CD14-positive monocyte (primary cell): ENCODE data around the gene ARHGAP10. TPM values are rescaled to one million over a fixed set of nuclear protein-coding genes. Genes with fewer than 3 reads are reported as not detected.

Experiments used
- DNase-seq, 3 donors: peaks; one replicate each; pipeline ENCODE4 v3.0.0-alpha.2; 2011 to 2022
- H2AFZ ChIP-seq: 2 replicates; pipeline ENCODE4 v1.6.0; 2012; ENCODE audit warnings: mild to moderate bottlenecking, low read depth, low read length, inconsistent platforms; ENCODE audit not compliant: insufficient read depth, poor library complexity, severe bottlenecking
- H3K27ac ChIP-seq, 2 donors: 1 replicate in 1 of 2; 2 replicates in 1 of 2; pipeline ENCODE4 v1.5.1; 2012 to 2013; ENCODE audit warnings: low read length in 2 of 2, control low read depth in 1 of 2, inconsistent platforms in 1 of 2, low read depth in 1 of 2, mild to moderate bottlenecking in 1 of 2
- H3K27me3 ChIP-seq, 2 donors: one replicate each; pipeline versions ENCODE4 v1.6.0 to v1.6.1; 2011 to 2013; ENCODE audit warnings: low read length in 2 of 2; ENCODE audit not compliant: control insufficient read depth in 2 of 2, insufficient read depth in 2 of 2
- H3K36me3 ChIP-seq, 2 donors: replicated peaks in 1 of 2; 1 replicate in 1 of 2; 2 replicates in 1 of 2; pipeline versions ENCODE4 v1.5.1 to v1.6.1; 2012 to 2013; ENCODE audit warnings: low read length in 2 of 2, control low read depth in 1 of 2, inconsistent platforms in 1 of 2, mild to moderate bottlenecking in 1 of 2; ENCODE audit not compliant: insufficient read depth in 2 of 2, control insufficient read depth in 1 of 2
- H3K4me1 ChIP-seq, 2 donors: 1 replicate in 1 of 2; 2 replicates in 1 of 2; pipeline versions ENCODE4 v1.5.1 to v1.6.1; 2012 to 2013; ENCODE audit warnings: low read length in 2 of 2, control low read depth in 1 of 2, inconsistent platforms in 1 of 2, mild to moderate bottlenecking in 1 of 2, moderate library complexity in 1 of 2; ENCODE audit not compliant: insufficient read depth in 2 of 2, control insufficient read depth in 1 of 2
- H3K4me2 ChIP-seq: replicated peaks from 2 replicates; pipeline ENCODE3; 2012; ENCODE audit warnings: low read length, moderate library complexity, mild to moderate bottlenecking; ENCODE audit not compliant: poor library complexity, severe bottlenecking; ENCODE audit errors: extremely low read depth
- H3K4me3 ChIP-seq, 3 experiments: fragments of 200-600 bp in 1 of 3; sonication (generic) in 1 of 3; replicated peaks in 1 of 3; 1 replicate in 2 of 3; 2 replicates in 1 of 3; pipeline ENCODE4 v1.5.1; 2011 to 2013; ENCODE audit warnings: low read length in 3 of 3, mild to moderate bottlenecking in 3 of 3, control low read depth in 2 of 3, low read depth in 2 of 3, inconsistent platforms in 1 of 3, moderate library complexity in 1 of 3
- H3K79me2 ChIP-seq: 2 replicates; pipeline ENCODE4 v1.6.0; 2012; ENCODE audit warnings: mild to moderate bottlenecking, control low read depth, inconsistent platforms, low read length, moderate library complexity; ENCODE audit not compliant: insufficient read depth
- H3K9ac ChIP-seq: 2 replicates; pipeline ENCODE4 v1.6.0; 2017; ENCODE audit warnings: low read length, mild to moderate bottlenecking; ENCODE audit not compliant: insufficient read depth, poor library complexity, severe bottlenecking
- H3K9me3 ChIP-seq, 2 donors: replicated peaks in 1 of 2; 1 replicate in 1 of 2; 2 replicates in 1 of 2; pipeline versions ENCODE4 v1.5.1 to v1.6.1; 2012 to 2013; ENCODE audit warnings: low read length in 2 of 2, control low read depth in 1 of 2; ENCODE audit not compliant: control insufficient read depth in 1 of 2, insufficient read depth in 1 of 2
- H4K20me1 ChIP-seq: 2 replicates; pipeline ENCODE4 v1.6.0; 2012; ENCODE audit warnings: mild to moderate bottlenecking, low read length, control low read depth, moderate library complexity; ENCODE audit not compliant: insufficient read depth
- H3K27ac Mint-ChIP-seq, 7 donors: one replicate each; pipeline ENCODE4 v1.8.0; 2020; ENCODE audit warnings: mild to moderate bottlenecking in 7 of 7, mixed read lengths in 7 of 7, moderate library complexity in 6 of 7, inconsistent platforms in 2 of 7
- H3K27me3 Mint-ChIP-seq, 3 donors: one replicate each; pipeline ENCODE4 v1.8.0; 2021 to 2022; ENCODE audit warnings: low read depth in 3 of 3, mild to moderate bottlenecking in 3 of 3, mixed read lengths in 3 of 3, moderate library complexity in 3 of 3, inconsistent platforms in 1 of 3
- H3K36me3 Mint-ChIP-seq, 2 donors: one replicate each; pipeline ENCODE4 v1.8.0; 2020; ENCODE audit warnings: mixed read lengths in 2 of 2, inconsistent platforms in 1 of 2, mild to moderate bottlenecking in 1 of 2
- H3K4me1 Mint-ChIP-seq: one replicate; pipeline ENCODE4 v1.8.0; 2020; ENCODE audit warnings: mild to moderate bottlenecking, mixed read lengths
- H3K4me3 Mint-ChIP-seq, 2 donors: one replicate each; pipeline ENCODE4 v1.8.0; 2020; ENCODE audit warnings: mild to moderate bottlenecking in 2 of 2, mixed read lengths in 2 of 2, moderate library complexity in 1 of 2
- H3K9me3 Mint-ChIP-seq, 7 donors: one replicate each; pipeline ENCODE4 v1.8.0; 2020 to 2022; ENCODE audit warnings: mixed read lengths in 7 of 7, mild to moderate bottlenecking in 6 of 7, moderate library complexity in 6 of 7, inconsistent platforms in 2 of 7
- WGBS: methylation state at CpG from one replicate; pipeline ENCODE4 v1.1.5; 2013; ENCODE audit warnings: missing lambda C conversion rate; ENCODE audit not compliant: insufficient coverage; 5-methylcytosine and 5-hydroxymethylcytosine counted together
- intact Hi-C, 2 donors: fragments of 100-400 bp; cut with micrococcal nuclease; formaldehyde crosslinking; loops; one replicate each; pipeline versions ENCODE4 v1.15.0 to v1.15.1; 2023
- polyA plus RNA-seq, 3 donors: library from polyadenylated mRNA; depleted of rRNA in 1 of 3; unstranded in 2 of 3; stranded (reverse) in 1 of 3; fragments of 300-500 nt in 2 of 3; fragments of >200 nt in 1 of 3; fragmentation: Illumina TruSeq in 2 of 3; gene quantifications; 1 replicate in 2 of 3; 2 replicates in 1 of 3; pipeline ENCODE4 v1.2.3, GENCODE V29; 2012 to 2021
- TF ChIP-seq, protein P1 (sequence below): fragments of 200-600 bp; IDR thresholded peaks from one replicate; pipeline ENCODE4 v1.8.0; 2022; ENCODE audit warnings: antibody characterized with exemption, mild to moderate bottlenecking

ARHGAP10 gene
- polyA plus RNA-seq, 3 donors = 1.7 to 4.3 (median 3.0) TPM

DNA sequence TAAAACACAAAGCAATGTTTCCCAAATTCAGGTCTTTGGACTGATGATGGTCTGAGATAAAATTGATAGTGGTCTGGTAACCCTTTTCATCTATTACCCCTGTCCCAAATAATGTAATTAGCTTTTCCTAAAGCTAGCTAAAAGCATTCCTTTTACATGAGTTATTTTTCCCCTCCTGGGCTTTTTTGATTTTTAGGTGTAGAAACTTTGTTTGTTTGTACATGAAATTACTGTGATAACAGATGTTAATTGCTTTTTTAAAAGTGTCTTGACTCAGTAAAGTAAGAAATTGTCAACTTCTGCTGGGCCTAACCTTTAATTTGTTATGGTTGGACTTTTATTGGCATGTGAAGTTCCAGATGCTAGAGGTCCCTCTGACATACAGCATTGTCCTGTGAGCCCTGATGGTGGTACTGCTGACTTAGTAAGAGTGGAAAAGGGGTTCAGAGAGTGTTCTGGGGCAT lies 145.5 kb downstream of the ARHGAP10 start:
- Histone ChIP-seq H3K79me2 (no peaks in the 10 kb centered on the region), H3K9ac (no peak overlapping the region), H3K4me1 (no peaks in the 10 kb centered on the region), H2AFZ (no peak overlapping the region), H3K9me3 (no peaks in the 10 kb centered on the region), H3K36me3 (peaks cover 5 to 16% of the 10 kb centered on the region in 2 donors), H3K27me3 (no peaks in the 10 kb centered on the region), H4K20me1 (no peaks in the 10 kb centered on the region), H3K27ac (no peak overlapping the region), H3K4me3 (no peak overlapping the region), H3K4me2 (no peak overlapping the region)
- Mint-ChIP-seq H3K4me3 (no peak overlapping the region), H3K27me3 (peaks cover 0 to 2% (median 1%) of the 10 kb centered on the region in 3 donors), H3K36me3 (peaks cover 23% of the 10 kb centered on the region in 2 donors), H3K27ac (no peak overlapping the region), H3K9me3 (peaks cover 0 to 3% (median 0%) of the 10 kb centered on the region in 7 donors), H3K4me1 (no peaks in the 10 kb centered on the region)
- TF ChIP-seq, protein P1, sequence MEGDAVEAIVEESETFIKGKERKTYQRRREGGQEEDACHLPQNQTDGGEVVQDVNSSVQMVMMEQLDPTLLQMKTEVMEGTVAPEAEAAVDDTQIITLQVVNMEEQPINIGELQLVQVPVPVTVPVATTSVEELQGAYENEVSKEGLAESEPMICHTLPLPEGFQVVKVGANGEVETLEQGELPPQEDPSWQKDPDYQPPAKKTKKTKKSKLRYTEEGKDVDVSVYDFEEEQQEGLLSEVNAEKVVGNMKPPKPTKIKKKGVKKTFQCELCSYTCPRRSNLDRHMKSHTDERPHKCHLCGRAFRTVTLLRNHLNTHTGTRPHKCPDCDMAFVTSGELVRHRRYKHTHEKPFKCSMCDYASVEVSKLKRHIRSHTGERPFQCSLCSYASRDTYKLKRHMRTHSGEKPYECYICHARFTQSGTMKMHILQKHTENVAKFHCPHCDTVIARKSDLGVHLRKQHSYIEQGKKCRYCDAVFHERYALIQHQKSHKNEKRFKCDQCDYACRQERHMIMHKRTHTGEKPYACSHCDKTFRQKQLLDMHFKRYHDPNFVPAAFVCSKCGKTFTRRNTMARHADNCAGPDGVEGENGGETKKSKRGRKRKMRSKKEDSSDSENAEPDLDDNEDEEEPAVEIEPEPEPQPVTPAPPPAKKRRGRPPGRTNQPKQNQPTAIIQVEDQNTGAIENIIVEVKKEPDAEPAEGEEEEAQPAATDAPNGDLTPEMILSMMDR = no peak
- DNase-seq = no peak
- intact Hi-C loops = loop anchor here in 1 of 2 donors (10.0 kb wide), 1 partner anchor 363 kb away; no protein-coding TSS in a partner anchor

DNA sequence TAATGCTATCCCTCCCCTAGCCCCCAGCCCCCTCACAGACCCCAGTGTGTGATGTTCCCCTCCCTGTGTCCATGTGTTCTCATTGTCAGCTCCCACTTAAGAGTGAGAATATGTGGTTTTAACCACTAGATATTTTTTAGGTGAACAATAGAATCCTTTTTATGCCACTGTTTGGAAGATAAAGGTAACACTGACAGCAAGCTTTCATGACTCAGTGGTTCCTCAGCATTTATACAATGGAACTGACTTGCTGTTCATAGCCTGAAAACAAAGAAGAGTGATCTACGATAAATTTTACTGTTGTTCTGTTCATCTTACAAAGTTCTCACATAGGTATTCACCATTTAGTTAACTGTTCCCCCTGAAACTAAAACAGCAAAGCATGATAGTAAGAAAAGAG lies 147.8 kb downstream of the ARHGAP10 start:
- no peaks in the 10 kb centered on the region for H3K79me2 ChIP-seq
- intact Hi-C loops = loop anchor here in 1 of 2 donors (10.0 kb wide), 1 partner anchor 365 kb away; no protein-coding TSS in a partner anchor
- no peak overlapping the region for H3K4me2 ChIP-seq
- Mint-ChIP-seq H3K36me3 (peaks cover 32 to 36% of the 10 kb centered on the region in 2 donors), H3K4me3 (no peak overlapping the region), H3K27ac (no peak overlapping the region), H3K27me3 (peaks cover 0 to 2% (median 1%) of the 10 kb centered on the region in 3 donors), H3K9me3 (peaks cover 0 to 6% (median 3%) of the 10 kb centered on the region in 7 donors), H3K4me1 (no peaks in the 10 kb centered on the region)
- no peak for DNase-seq
- no CpG with 5 or more reads among the region's 1 CpG for WGBS
- no peaks in the 10 kb centered on the region for H3K27me3 ChIP-seq
- no peaks in the 10 kb centered on the region for H4K20me1 ChIP-seq
- H3K36me3 ChIP-seq = peaks cover 5 to 21% of the 10 kb centered on the region in 2 donors
- H3K27ac ChIP-seq = no peak overlapping the region
- no peak overlapping the region for H2AFZ ChIP-seq
- H3K9ac ChIP-seq = no peak overlapping the region
- no peaks in the 10 kb centered on the region for H3K4me1 ChIP-seq
- no peak overlapping the region for H3K4me3 ChIP-seq
- peaks cover 0 to 4% of the 10 kb centered on the region in 2 donors for H3K9me3 ChIP-seq
- TF ChIP-seq, protein P1 = no peak
